Activated CD4-positive, alpha-beta T cell treated with anti-CD3 and anti-CD28 coated beads, Interleukin-2, amount 50 U/mL, for 4 hours (primary cell): ENCODE data around the gene HSD17B11.
"Not testable (repeated sequence)": the region's sequence is repeated elsewhere in the genome, so short reads cannot be mapped to it uniquely, and the experiment has no call there.

Experiments used
- DNase-seq, 2 experiments: peaks; one replicate each; pipeline ENCODE4 v3.0.0-alpha.2; 2020

Gene HSD17B11

GRCh38 chr4:87304745-87305432, 86.1 kb downstream of the HSD17B11 start:
- no peak for DNase-seq

- DNase-seq: no peak
Measured at GRCh38 chr4:87299898-87300297, 91.1 kb downstream of the HSD17B11 start.

GRCh38 chr4:87298362-87298761, 92.6 kb downstream of the HSD17B11 start:
- no peak for DNase-seq

- not testable (repeated sequence) for DNase-seq
Measured at GRCh38 chr4:87294911-87295310, 96.1 kb downstream of the HSD17B11 start.

GRCh38 chr4:87293889-87294288, 97.1 kb downstream of the HSD17B11 start:
- DNase-seq: not testable (repeated sequence)

- DNase-seq: no peak
Measured at GRCh38 chr4:87286970-87287369, 104.0 kb downstream of the HSD17B11 start.
